Endodermal cell (in vitro differentiated cells): ENCODE data around the gene TRMT1. TPM values are rescaled to one million over a fixed set of nuclear protein-coding genes. Genes with fewer than 3 reads are reported as not detected.

Experiments used
- DNase-seq: peaks from one replicate; pipeline ENCODE4 v3.0.0-alpha.2; 2017
- H3K27ac ChIP-seq: 2 replicates; pipeline ENCODE4 v1.5.1; 2013; ENCODE audit warnings: mild to moderate bottlenecking, low read depth, low read length, moderate library complexity
- H3K27me3 ChIP-seq: 2 replicates; pipeline ENCODE4 v1.6.1; 2013; ENCODE audit warnings: mild to moderate bottlenecking, low read length, moderate library complexity; ENCODE audit not compliant: insufficient read depth, control insufficient read depth, poor library complexity, severe bottlenecking
- H3K36me3 ChIP-seq: 2 replicates; pipeline ENCODE4 v1.7.0; 2013; ENCODE audit warnings: mild to moderate bottlenecking, low read length, moderate library complexity; ENCODE audit not compliant: control insufficient read depth, insufficient read depth
- H3K4me1 ChIP-seq: one replicate; pipeline ENCODE4 v1.7.0; 2013; ENCODE audit warnings: low read length; ENCODE audit not compliant: control insufficient read depth, insufficient read depth
- H3K4me3 ChIP-seq: 2 replicates; pipeline ENCODE4 v1.5.1; 2013; ENCODE audit warnings: mild to moderate bottlenecking, low read length, moderate library complexity
- H3K9ac ChIP-seq: 2 replicates; pipeline ENCODE4 v1.6.1; 2013; ENCODE audit warnings: mild to moderate bottlenecking, low read length, moderate library complexity; ENCODE audit not compliant: poor library complexity, severe bottlenecking; ENCODE audit errors: extremely low read depth
- H3K9me3 ChIP-seq: 2 replicates; pipeline ENCODE4 v1.6.1; 2013; ENCODE audit warnings: mild to moderate bottlenecking, low read length, moderate library complexity; ENCODE audit not compliant: control insufficient read depth
- H3K27ac Mint-ChIP-seq: 2 replicates; pipeline ENCODE4 v1.8.0; 2020; ENCODE audit warnings: mixed read lengths
- H3K27me3 Mint-ChIP-seq: 2 replicates; pipeline ENCODE4 v1.8.0; 2021; ENCODE audit warnings: mild to moderate bottlenecking, mixed read lengths; ENCODE audit not compliant: insufficient read depth
- H3K36me3 Mint-ChIP-seq: 2 replicates; pipeline ENCODE4 v1.8.0; 2020; ENCODE audit warnings: low read depth, mixed read lengths
- H3K4me1 Mint-ChIP-seq: 2 replicates; pipeline ENCODE4 v1.8.0; 2020; ENCODE audit warnings: mixed read lengths
- H3K4me3 Mint-ChIP-seq: 2 replicates; pipeline ENCODE4 v1.8.0; 2020; ENCODE audit warnings: mild to moderate bottlenecking, moderate library complexity, mixed read lengths
- H3K9me3 Mint-ChIP-seq: 2 replicates; pipeline ENCODE4 v1.8.0; 2020; ENCODE audit warnings: mild to moderate bottlenecking, mixed read lengths
- CTCF ChIP-seq: fragments of 200-600 bp; sonication (generic); conservative IDR thresholded peaks from 2 replicates; pipeline ENCODE4 v1.5.0; 2021; ENCODE audit warnings: antibody characterized with exemption, mild to moderate bottlenecking
- WGBS, 2 experiments: methylation state at CpG; one replicate each; pipeline versions ENCODE4 v1.1.5 to v1.1.7; 2013; ENCODE audit warnings: missing lambda C conversion rate in 2 of 2, mixed read lengths in 1 of 2; ENCODE audit not compliant: insufficient coverage in 1 of 2, insufficient read length in 1 of 2; 5-methylcytosine and 5-hydroxymethylcytosine counted together
- total RNA-seq, 2 donors: library from RNA; stranded (reverse); fragmentation: NEBNext Ultra II Directional in 1 of 2; extraction: Animal tissue kit (Norgen Biotek cat#: 25700) in 1 of 2; gene quantifications; 2 replicates in 1 of 2; 3 replicates in 1 of 2; pipeline ENCODE4 v1.2.1, GENCODE V29; 2021

Gene TRMT1
- total RNA-seq, 2 donors from 2014 or later = 51.3 to 66.2 TPM

- Histone ChIP-seq H3K36me3 (no peaks in the 10 kb centered on the region), H3K27me3 (no peaks in the 10 kb centered on the region), H3K9ac (no peak overlapping the region), H3K4me1 (peaks cover 10% of the 10 kb centered on the region), H3K4me3 (no peak overlapping the region), H3K27ac (no peak overlapping the region), H3K9me3 (no peaks in the 10 kb centered on the region)
- Mint-ChIP-seq H3K9me3 (no peaks in the 10 kb centered on the region), H3K27ac (no peak overlapping the region), H3K27me3 (peaks cover 53% of the 10 kb centered on the region), H3K36me3 (no peaks in the 10 kb centered on the region), H3K4me1 (peaks cover 21% of the 10 kb centered on the region), H3K4me3 (no peak overlapping the region)
- DNase-seq = no peak
- no peak for TF ChIP-seq CTCF
- WGBS, 2 experiments = 76 to 87% methylated on average over 5 to 8 of the region's 9 CpGs
Observed at GRCh38 chr19:13071444-13072187, 44.9 kb downstream of the TRMT1 start.

DNA sequence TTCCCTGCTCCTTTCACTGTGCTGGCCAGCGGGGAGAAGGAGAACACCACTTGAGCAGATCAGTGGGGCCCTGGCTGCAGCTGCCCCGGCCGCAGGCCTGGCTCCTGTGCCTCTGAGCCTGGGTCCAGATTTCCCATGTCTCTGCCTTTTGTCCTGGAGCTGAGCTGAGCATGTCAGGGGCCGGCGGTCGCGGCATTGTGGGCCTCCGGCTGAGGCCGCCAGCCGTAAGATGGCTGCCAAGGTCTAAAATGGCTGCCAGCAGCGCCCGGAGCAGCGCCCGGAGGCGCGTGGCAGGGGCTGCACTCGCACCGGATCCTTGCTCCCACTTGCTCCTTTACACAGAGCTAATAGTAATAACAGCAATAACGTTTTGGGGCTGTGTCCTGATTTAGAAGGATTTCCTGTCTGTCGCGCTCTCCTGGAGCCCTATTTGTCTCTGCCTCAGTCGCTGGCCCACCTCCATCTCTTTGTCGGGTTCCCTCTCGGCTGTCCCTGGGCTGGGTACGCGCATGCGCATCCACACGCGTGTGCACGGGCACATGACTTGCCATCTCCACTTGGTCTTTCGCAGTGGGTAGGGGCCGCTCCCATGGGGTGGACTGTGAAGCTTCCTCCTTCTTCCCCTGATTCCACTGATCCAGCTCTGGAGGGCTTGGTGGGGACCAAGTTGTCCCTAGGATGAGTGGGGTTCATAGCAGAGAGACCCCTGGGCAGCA is 46.0 kb downstream of the TRMT1 start:
- no peak for TF ChIP-seq CTCF
- no peak overlapping the region for H3K27ac ChIP-seq
- peaks cover 47% of the 10 kb centered on the region for H3K27me3 Mint-ChIP-seq
- H3K4me3 Mint-ChIP-seq = no peak overlapping the region
- no peaks in the 10 kb centered on the region for H3K27me3 ChIP-seq
- H3K9me3 ChIP-seq = no peaks in the 10 kb centered on the region
- H3K36me3 ChIP-seq = no peaks in the 10 kb centered on the region
- no peaks in the 10 kb centered on the region for H3K9me3 Mint-ChIP-seq
- 95% methylated on average over 28 to 32 of the region's 32 CpGs for WGBS, 2 experiments
- no peak for DNase-seq
- no peak overlapping the region for H3K9ac ChIP-seq
- no peak overlapping the region for H3K27ac Mint-ChIP-seq
- peaks cover 21% of the 10 kb centered on the region for H3K4me1 Mint-ChIP-seq
- no peak overlapping the region for H3K4me3 ChIP-seq
- H3K4me1 ChIP-seq = peaks cover 10% of the 10 kb centered on the region
- H3K36me3 Mint-ChIP-seq = no peaks in the 10 kb centered on the region

DNA sequence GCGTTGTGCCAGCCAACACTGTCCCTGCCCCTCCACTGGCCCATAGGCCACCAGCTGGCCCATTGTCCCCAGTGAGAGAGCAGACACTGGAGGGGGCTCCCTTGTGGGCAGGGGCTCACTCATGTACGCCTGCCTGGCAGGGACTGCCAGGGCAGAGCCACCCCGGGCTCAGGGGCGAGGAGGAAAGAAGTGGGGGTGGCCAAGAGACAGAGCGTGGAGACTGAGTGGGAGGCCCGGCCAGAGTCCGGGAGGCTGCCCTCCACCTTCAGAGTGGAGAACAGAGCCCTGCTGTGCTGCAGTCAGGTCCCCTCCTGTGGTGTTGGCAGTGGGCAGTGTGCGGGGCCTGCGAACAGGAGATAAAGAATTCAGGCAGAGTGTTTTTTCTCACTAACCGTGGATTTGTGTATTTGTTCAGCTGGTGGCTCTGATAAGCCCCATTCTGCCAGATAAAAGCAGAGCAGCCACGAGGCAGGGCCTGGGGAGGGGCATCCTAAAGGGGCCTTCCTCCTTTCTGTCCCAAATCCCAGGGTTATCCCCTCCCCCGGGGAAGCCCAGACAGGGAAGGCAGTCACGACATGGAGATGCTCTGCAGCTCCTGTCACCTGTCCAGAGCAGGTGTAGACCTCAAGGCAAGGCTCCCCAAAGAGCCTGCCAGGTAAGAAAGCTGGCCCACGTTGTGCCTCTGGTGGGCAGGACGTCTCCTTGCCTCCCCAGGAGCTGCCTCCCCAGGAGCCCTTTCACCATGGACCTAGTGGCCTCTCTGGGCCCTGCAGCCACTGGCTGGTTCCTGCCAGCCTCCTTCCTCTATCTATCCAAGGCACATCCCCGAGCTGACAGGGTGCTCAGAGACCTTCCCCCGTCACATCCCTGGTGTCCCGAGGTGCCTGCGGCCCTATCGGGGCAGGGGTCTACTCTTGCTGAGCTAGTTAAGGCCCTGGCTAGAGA is 46.9 kb downstream of the TRMT1 start:
- peaks cover 21% of the 10 kb centered on the region for H3K4me1 Mint-ChIP-seq
- no peak overlapping the region for H3K4me3 Mint-ChIP-seq
- no peaks in the 10 kb centered on the region for H3K36me3 Mint-ChIP-seq
- H3K9ac ChIP-seq = no peak overlapping the region
- H3K4me1 ChIP-seq = peaks cover 10% of the 10 kb centered on the region
- peak; percentile 51 for TF ChIP-seq CTCF
- no peak overlapping the region for H3K27ac ChIP-seq
- no peaks in the 10 kb centered on the region for H3K36me3 ChIP-seq
- no peak overlapping the region for H3K27ac Mint-ChIP-seq
- H3K4me3 ChIP-seq = no peak overlapping the region
- H3K27me3 ChIP-seq = peaks cover 3% of the 10 kb centered on the region
- H3K9me3 ChIP-seq = no peaks in the 10 kb centered on the region
- 68 to 74% methylated on average over 17 to 20 of the region's 20 CpGs for WGBS, 2 experiments
- no peaks in the 10 kb centered on the region for H3K9me3 Mint-ChIP-seq
- peak; percentile 61 for DNase-seq
- peaks cover 46% of the 10 kb centered on the region for H3K27me3 Mint-ChIP-seq
